Right atrium auricular region (tissue), 2 donors: ENCODE data around the gene SMG1. TPM values are rescaled to one million over a fixed set of nuclear protein-coding genes. Genes with fewer than 3 reads are reported as not detected.
"Not testable (repeated sequence)": the region's sequence is repeated elsewhere in the genome, so short reads cannot be mapped to it uniquely, and the experiment has no call there.

Source experiments
- DNase-seq: peaks from one replicate; pipeline ENCODE4 v3.0.0-alpha.2; 2019; ENCODE audit warnings: low spot score
- H3K27ac ChIP-seq, 2 donors: fragments of 200-600 bp; sonication (generic); 1 replicate in 1 of 2; 2 replicates in 1 of 2; pipeline ENCODE4 v1.5.1; 2016 to 2019
- H3K27me3 ChIP-seq, 2 donors: fragments of 200-600 bp; sonication (generic); one replicate each; pipeline versions ENCODE4 v1.5.1 to v1.6.0; 2017 to 2019
- H3K36me3 ChIP-seq: fragments of 200-600 bp; sonication (generic); one replicate; pipeline ENCODE4 v1.5.1; 2016
- H3K4me1 ChIP-seq, 2 donors: fragments of 200-600 bp; sonication (generic); one replicate each; pipeline versions ENCODE4 v1.5.1 to v1.6.0; 2017 to 2019
- H3K4me3 ChIP-seq, 2 donors: fragments of 200-600 bp; sonication (generic); 1 replicate in 1 of 2; 2 replicates in 1 of 2; pipeline ENCODE4 v1.5.1; 2017 to 2019; ENCODE audit warnings: mild to moderate bottlenecking in 1 of 2, moderate library complexity in 1 of 2
- H3K9me3 ChIP-seq, 2 donors: fragments of 200-600 bp; sonication (generic); one replicate each; pipeline ENCODE4 v1.5.1; 2019
- CTCF ChIP-seq, 2 donors: fragments of 200-600 bp; sonication (generic); IDR thresholded peaks; one replicate each; pipeline ENCODE4 v1.5.1; 2019; ENCODE audit warnings: antibody characterized with exemption in 2 of 2
- total RNA-seq, 2 donors: library from RNA; depleted of rRNA; stranded (reverse); fragments of >200 nt; gene quantifications; one replicate each; pipeline ENCODE4 v1.1.0, GENCODE V29; 2016

SMG1 gene
- 10 to 100 TPM; 35.9 to 49.6 TPM for total RNA-seq

GRCh38 chr16:18925986-18926865, at the start of gene SMG1:
Gene SMG1, minus strand, starts transcription at chr16:18926408. Its CDS starts 367 bp downstream, at chr16:18926041.
- peak; percentile 89 for DNase-seq
- Histone ChIP-seq H3K4me3 (peak within 1 kb of the TSS; percentile 92 to 96), H3K27ac (peak within 1 kb of the TSS; percentile 92 to 99)
- not testable (repeated sequence) for H3K4me1 ChIP-seq, H3K27me3 ChIP-seq, H3K9me3 ChIP-seq, H3K36me3 ChIP-seq

- Histone ChIP-seq H3K4me3 (no peak overlapping the region), H3K9me3 (no peaks in the 10 kb centered on the region), H3K27me3 (no peaks in the 10 kb centered on the region), H3K4me1 (no peaks in the 10 kb centered on the region), H3K36me3 (no peaks in the 10 kb centered on the region), H3K27ac (no peak overlapping the region)
- DNase-seq = no peak
- no peak for TF ChIP-seq CTCF (IDR thresholded peaks at IDR 0.05)
Measured at GRCh38 chr16:18975109-18975508, 48.9 kb upstream of the SMG1 start.

- Histone ChIP-seq H3K4me3 (no peak overlapping the region), H3K27me3 (no peaks in the 10 kb centered on the region), H3K4me1 (no peaks in the 10 kb centered on the region), H3K36me3 (no peaks in the 10 kb centered on the region), H3K9me3 (no peaks in the 10 kb centered on the region), H3K27ac (no peak overlapping the region)
- DNase-seq = no peak
- TF ChIP-seq CTCF (IDR thresholded peaks at IDR 0.05) = no peak
Measured at GRCh38 chr16:18969855-18970240, 43.6 kb upstream of the SMG1 start.

- peak; percentile 89 to 98 for TF ChIP-seq CTCF (IDR thresholded peaks at IDR 0.05)
- Histone ChIP-seq H3K9me3 (no peaks in the 10 kb centered on the region), H3K27me3 (no peaks in the 10 kb centered on the region), H3K27ac (no peak overlapping the region), H3K4me1 (no peaks in the 10 kb centered on the region), H3K4me3 (peak overlapping the region in 1 of 2 donors; percentile 36), H3K36me3 (no peaks in the 10 kb centered on the region)
- peak; percentile 88 for DNase-seq
Measured at GRCh38 chr16:18969050-18969854, 43.0 kb upstream of the SMG1 start.

GRCh38 chr16:18966791-18967190, 40.6 kb upstream of the SMG1 start:
- H3K9me3 ChIP-seq = no peaks in the 10 kb centered on the region
- no peaks in the 10 kb centered on the region for H3K36me3 ChIP-seq
- H3K27ac ChIP-seq = no peak overlapping the region
- no peak for TF ChIP-seq CTCF (IDR thresholded peaks at IDR 0.05)
- no peak overlapping the region for H3K4me3 ChIP-seq
- no peaks in the 10 kb centered on the region for H3K4me1 ChIP-seq
- H3K27me3 ChIP-seq = no peaks in the 10 kb centered on the region
- DNase-seq = no peak

GRCh38 chr16:18965555-18965954, 39.3 kb upstream of the SMG1 start:
- DNase-seq = no peak
- H3K4me1 ChIP-seq = no peaks in the 10 kb centered on the region
- H3K27ac ChIP-seq = no peak overlapping the region
- no peaks in the 10 kb centered on the region for H3K9me3 ChIP-seq
- no peak overlapping the region for H3K4me3 ChIP-seq
- H3K36me3 ChIP-seq = no peaks in the 10 kb centered on the region
- TF ChIP-seq CTCF (IDR thresholded peaks at IDR 0.05) = no peak
- H3K27me3 ChIP-seq = no peaks in the 10 kb centered on the region
